Breast epithelium (tissue), 4 donors: ENCODE measurements around the gene CD99. TPM values are rescaled to one million over a fixed set of nuclear protein-coding genes. Genes with fewer than 3 reads are reported as not detected.
A peak's percentile ranks its signal among the peaks of the same experiment; 100 is the strongest.
"Not testable (repeated sequence)": the region's sequence is repeated elsewhere in the genome, so short reads cannot be mapped to it uniquely, and the experiment has no call there.

ENCODE experiments used
- DNase-seq, 2 donors: peaks; one replicate each; pipeline ENCODE4 v3.0.0-alpha.2; 2019; ENCODE audit warnings: low spot score in 2 of 2
- H3K27ac ChIP-seq, 2 donors: fragments of 200-600 bp; sonication (generic) in 1 of 2; one replicate each; pipeline ENCODE4 v1.5.1; 2016 to 2019; ENCODE audit warnings: mild to moderate bottlenecking in 1 of 2
- H3K27me3 ChIP-seq, 2 donors: fragments of 200-600 bp; sonication (generic) in 1 of 2; one replicate each; pipeline versions ENCODE4 v1.5.1 to v1.6.0; 2017 to 2019; ENCODE audit warnings: control low read depth in 1 of 2, mild to moderate bottlenecking in 1 of 2
- H3K36me3 ChIP-seq: fragments of 200-600 bp; one replicate; pipeline ENCODE4 v1.5.1; 2019
- H3K4me1 ChIP-seq, 2 donors: fragments of 200-600 bp; sonication (generic); one replicate each; pipeline ENCODE4 v1.5.1; 2016 to 2019; ENCODE audit warnings: control low read depth in 1 of 2
- H3K4me3 ChIP-seq, 3 donors: fragments of 200-600 bp; sonication (generic); 1 replicate in 2 of 3; 2 replicates in 1 of 3; pipeline ENCODE4 v1.5.1; 2016 to 2019; ENCODE audit warnings: mild to moderate bottlenecking in 3 of 3, moderate library complexity in 2 of 3
- H3K9me3 ChIP-seq, 2 donors: fragments of 200-600 bp; sonication (generic) in 1 of 2; one replicate each; pipeline ENCODE4 v1.5.1; 2016 to 2019; ENCODE audit warnings: control low read depth in 1 of 2
- POLR2A ChIP-seq: fragments of 450-650 bp; IDR thresholded peaks from one replicate; pipeline ENCODE4 v1.6.1; 2016; ENCODE audit warnings: antibody characterized with exemption, mild to moderate bottlenecking, moderate library complexity
- POLR2AphosphoS5 ChIP-seq, 3 donors: sonication (generic); formaldehyde crosslinking; IDR thresholded peaks; one replicate each; pipeline ENCODE4 v1.6.1; 2017; ENCODE audit warnings: antibody characterized with exemption in 3 of 3
- intact Hi-C: fragments of 100-400 bp; cut with DNase I; formaldehyde crosslinking; loops from one replicate; pipeline ENCODE4 v1.15.1; 2023; ENCODE audit warnings: low total_unique reads
- total RNA-seq, 3 donors: library from RNA; depleted of rRNA; stranded (reverse); fragments of >200 nt; gene quantifications; one replicate each; pipeline ENCODE4 v1.1.0, GENCODE V29; 2016
- TF ChIP-seq, protein P1 (sequence below), 3 donors: fragments of 450-650 bp; IDR thresholded peaks; one replicate each; pipeline ENCODE4 v1.5.1; 2016 to 2017; ENCODE audit warnings: antibody characterized with exemption in 3 of 3, mild to moderate bottlenecking in 3 of 3, moderate library complexity in 3 of 3

Gene CD99
- total RNA-seq, 3 donors from 2014 or later, result 96.3 to 536 (median 142) TPM

DNA sequence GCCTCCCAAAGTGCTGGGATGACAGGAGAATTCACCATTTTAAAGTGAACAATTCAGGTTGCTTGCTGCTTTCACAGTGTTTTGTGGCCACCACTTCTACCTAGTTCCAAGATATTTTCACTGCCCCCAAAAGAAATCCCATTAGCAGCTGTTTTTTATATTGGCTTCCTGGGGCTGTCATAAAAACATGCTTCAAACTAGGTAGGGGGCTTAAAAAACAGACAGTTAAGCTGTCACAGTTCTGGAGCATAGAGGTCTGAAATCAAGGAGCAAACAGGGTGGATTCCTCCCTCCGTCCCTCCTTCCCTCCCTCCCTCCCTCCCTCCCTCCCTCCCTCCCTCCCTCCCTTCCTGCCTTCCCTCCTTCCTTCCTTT is 57.7 kb downstream of the CD99 start:
- Histone ChIP-seq H3K9me3 (no peaks in the 10 kb centered on the region), H3K4me1 (no peaks in the 10 kb centered on the region), H3K4me3 (no peak overlapping the region), H3K27me3 (no peaks in the 10 kb centered on the region), H3K27ac (no peak overlapping the region), H3K36me3 (no peaks in the 10 kb centered on the region)
- no peak for TF ChIP-seq POLR2A
- TF ChIP-seq, protein P1, sequence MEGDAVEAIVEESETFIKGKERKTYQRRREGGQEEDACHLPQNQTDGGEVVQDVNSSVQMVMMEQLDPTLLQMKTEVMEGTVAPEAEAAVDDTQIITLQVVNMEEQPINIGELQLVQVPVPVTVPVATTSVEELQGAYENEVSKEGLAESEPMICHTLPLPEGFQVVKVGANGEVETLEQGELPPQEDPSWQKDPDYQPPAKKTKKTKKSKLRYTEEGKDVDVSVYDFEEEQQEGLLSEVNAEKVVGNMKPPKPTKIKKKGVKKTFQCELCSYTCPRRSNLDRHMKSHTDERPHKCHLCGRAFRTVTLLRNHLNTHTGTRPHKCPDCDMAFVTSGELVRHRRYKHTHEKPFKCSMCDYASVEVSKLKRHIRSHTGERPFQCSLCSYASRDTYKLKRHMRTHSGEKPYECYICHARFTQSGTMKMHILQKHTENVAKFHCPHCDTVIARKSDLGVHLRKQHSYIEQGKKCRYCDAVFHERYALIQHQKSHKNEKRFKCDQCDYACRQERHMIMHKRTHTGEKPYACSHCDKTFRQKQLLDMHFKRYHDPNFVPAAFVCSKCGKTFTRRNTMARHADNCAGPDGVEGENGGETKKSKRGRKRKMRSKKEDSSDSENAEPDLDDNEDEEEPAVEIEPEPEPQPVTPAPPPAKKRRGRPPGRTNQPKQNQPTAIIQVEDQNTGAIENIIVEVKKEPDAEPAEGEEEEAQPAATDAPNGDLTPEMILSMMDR (IDR thresholded peaks at IDR 0.05), result no peak
- no peak for TF ChIP-seq POLR2AphosphoS5 (IDR thresholded peaks at IDR 0.05)
- intact Hi-C loops, result no loop called here
- no peak for DNase-seq

- Histone ChIP-seq H3K27me3 (no peaks in the 10 kb centered on the region), H3K4me1 (no peaks in the 10 kb centered on the region), H3K4me3 (no peak overlapping the region), H3K27ac (no peak overlapping the region), H3K9me3 (no peaks in the 10 kb centered on the region), H3K36me3 (no peaks in the 10 kb centered on the region)
- intact Hi-C loops, result no loop called here
- DNase-seq, result no peak
- TF ChIP-seq POLR2A (no peak), POLR2AphosphoS5 (IDR thresholded peaks at IDR 0.05) (no peak)
- TF ChIP-seq, protein P1 (IDR thresholded peaks at IDR 0.05), result no peak
Observed at GRCh38 chrX:2751291-2751690, 60.2 kb downstream of the CD99 start.

- DNase-seq, H3K4me1 ChIP-seq, H3K9me3 ChIP-seq, intact Hi-C loops, H3K36me3 ChIP-seq, H3K27ac ChIP-seq, H3K27me3 ChIP-seq: not testable (repeated sequence)
- H3K4me3 ChIP-seq, result peak within 1 kb of the TSS in 1 of 3 donors; percentile 31
Observed at GRCh38 chrX:2751874-2752300, 60.8 kb downstream of the CD99 start, which contains the start of gene XG. Gene XG, plus strand, starts transcription at chrX:2752040. Its CDS starts 235 bp downstream, at chrX:2752275.

GRCh38 chrX:2752441-2752840 is 61.3 kb downstream of the CD99 start:
- H3K27ac ChIP-seq, H3K27me3 ChIP-seq, H3K36me3 ChIP-seq, H3K4me1 ChIP-seq, H3K9me3 ChIP-seq, intact Hi-C loops, DNase-seq: not testable (repeated sequence)
- peak overlapping the region in 1 of 3 donors; percentile 31 for H3K4me3 ChIP-seq

DNA sequence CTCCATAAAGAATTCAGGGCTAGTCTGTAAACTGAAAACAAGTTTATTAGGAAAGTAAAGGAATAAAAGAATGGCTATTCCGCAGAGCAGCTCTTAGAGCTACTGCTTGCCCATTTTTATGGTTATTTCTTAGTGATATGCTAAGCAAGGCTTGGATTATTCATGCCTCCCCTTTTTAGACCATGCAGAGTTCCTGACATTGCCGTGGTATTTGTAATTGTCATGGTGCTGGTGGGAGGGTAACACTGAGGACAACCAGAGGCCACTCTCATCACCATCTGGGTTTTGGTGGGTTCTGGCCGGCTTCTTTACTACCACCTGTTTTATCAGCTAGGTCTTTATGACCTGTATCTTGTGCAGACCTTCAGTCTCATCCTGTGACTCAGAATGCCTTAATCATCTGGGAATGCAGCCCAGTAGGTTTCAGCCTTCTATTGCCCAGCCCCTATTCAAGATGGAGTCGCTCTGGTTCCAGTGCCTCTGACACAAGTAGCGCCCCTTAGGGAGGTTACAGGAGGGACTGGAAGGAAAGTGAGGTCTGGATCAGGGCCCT is 64.1 kb downstream of the CD99 start:
- H3K36me3 ChIP-seq, H3K27me3 ChIP-seq, H3K4me1 ChIP-seq, H3K4me3 ChIP-seq, H3K27ac ChIP-seq, DNase-seq, intact Hi-C loops, H3K9me3 ChIP-seq: not testable (repeated sequence)

GRCh38 chrX:2756548-2756947 is 65.5 kb downstream of the CD99 start:
- Histone ChIP-seq H3K4me1 (no peaks in the 10 kb centered on the region), H3K27ac (no peak overlapping the region), H3K4me3 (no peak overlapping the region), H3K9me3 (no peaks in the 10 kb centered on the region), H3K36me3 (no peaks in the 10 kb centered on the region), H3K27me3 (no peaks in the 10 kb centered on the region)
- intact Hi-C loops, result no loop called here
- TF ChIP-seq POLR2AphosphoS5 (IDR thresholded peaks at IDR 0.05) (no peak), POLR2A (no peak)
- TF ChIP-seq, protein P1 (IDR thresholded peaks at IDR 0.05), result no peak
- DNase-seq, result no peak

- Histone ChIP-seq H3K9me3 (no peaks in the 10 kb centered on the region), H3K4me1 (no peaks in the 10 kb centered on the region), H3K36me3 (no peaks in the 10 kb centered on the region), H3K4me3 (no peak overlapping the region), H3K27me3 (no peaks in the 10 kb centered on the region), H3K27ac (no peak overlapping the region)
- intact Hi-C loops, result no loop called here
- no peak for DNase-seq
- TF ChIP-seq POLR2A (no peak), POLR2AphosphoS5 (IDR thresholded peaks at IDR 0.05) (no peak)
- TF ChIP-seq, protein P1 (IDR thresholded peaks at IDR 0.05), result no peak
Observed at GRCh38 chrX:2761246-2761645, 70.2 kb downstream of the CD99 start.

- H3K27me3 ChIP-seq, H3K27ac ChIP-seq, H3K4me3 ChIP-seq, H3K9me3 ChIP-seq, intact Hi-C loops, DNase-seq, H3K36me3 ChIP-seq, H3K4me1 ChIP-seq: not testable (repeated sequence)
Observed at GRCh38 chrX:2762671-2763070, 71.6 kb downstream of the CD99 start.

- not testable (repeated sequence) for H3K27ac ChIP-seq, DNase-seq
Observed at GRCh38 chrX:2764766-2765548, 73.9 kb downstream of the CD99 start.

More at GRCh38 chrX:2764766-2765548, 73.9 kb downstream of the CD99 start:
- intact Hi-C loops, H3K36me3 ChIP-seq, H3K4me3 ChIP-seq, H3K9me3 ChIP-seq, H3K4me1 ChIP-seq, H3K27me3 ChIP-seq: not testable (repeated sequence)
